Endothelial cell (in vitro differentiated cells): ENCODE data around the gene RCBTB1. TPM values are rescaled to one million over a fixed set of nuclear protein-coding genes. Genes with fewer than 3 reads are reported as not detected.

Experiments used
- DNase-seq: peaks from one replicate; pipeline ENCODE4 v3.0.0; 2021; ENCODE audit warnings: low spot score
- H3K27ac Mint-ChIP-seq: one replicate; pipeline ENCODE4 v1.8.0; 2021; ENCODE audit warnings: mixed read lengths, inconsistent platforms; ENCODE audit not compliant: unreplicated experiment
- H3K27me3 Mint-ChIP-seq: one replicate; pipeline ENCODE4 v1.8.0; 2021; ENCODE audit warnings: mild to moderate bottlenecking, moderate library complexity, mixed read lengths, inconsistent platforms; ENCODE audit not compliant: unreplicated experiment
- H3K36me3 Mint-ChIP-seq: one replicate; pipeline ENCODE4 v1.8.0; 2021; ENCODE audit warnings: mild to moderate bottlenecking, low read depth, mixed read lengths, inconsistent platforms; ENCODE audit not compliant: unreplicated experiment
- H3K4me1 Mint-ChIP-seq: one replicate; pipeline ENCODE4 v1.8.0; 2021; ENCODE audit warnings: mild to moderate bottlenecking, mixed read lengths, inconsistent platforms; ENCODE audit not compliant: unreplicated experiment
- H3K4me3 Mint-ChIP-seq: one replicate; pipeline ENCODE4 v1.8.0; 2021; ENCODE audit warnings: mild to moderate bottlenecking, mixed read lengths, inconsistent platforms; ENCODE audit not compliant: unreplicated experiment
- H3K9me3 Mint-ChIP-seq: one replicate; pipeline ENCODE4 v1.8.0; 2021; ENCODE audit warnings: mixed read lengths, inconsistent platforms; ENCODE audit not compliant: unreplicated experiment
- total RNA-seq: library from RNA; stranded (reverse); fragmentation: NEBNext Ultra II Directional; extraction: Animal tissue kit (Norgen Biotek cat#: 25700); gene quantifications from one replicate; pipeline ENCODE4 v1.2.1, GENCODE V29; 2021; ENCODE audit not compliant: unreplicated experiment
- TF ChIP-seq, protein P1 (sequence below): fragments of 200-600 bp; sonication (generic); IDR thresholded peaks from one replicate; pipeline ENCODE4 v1.5.0; 2021; ENCODE audit warnings: antibody characterized with exemption; ENCODE audit not compliant: unreplicated experiment

The RCBTB1 gene
- total RNA-seq, 1 donor from 2014 or later: 41.2 TPM

DNA sequence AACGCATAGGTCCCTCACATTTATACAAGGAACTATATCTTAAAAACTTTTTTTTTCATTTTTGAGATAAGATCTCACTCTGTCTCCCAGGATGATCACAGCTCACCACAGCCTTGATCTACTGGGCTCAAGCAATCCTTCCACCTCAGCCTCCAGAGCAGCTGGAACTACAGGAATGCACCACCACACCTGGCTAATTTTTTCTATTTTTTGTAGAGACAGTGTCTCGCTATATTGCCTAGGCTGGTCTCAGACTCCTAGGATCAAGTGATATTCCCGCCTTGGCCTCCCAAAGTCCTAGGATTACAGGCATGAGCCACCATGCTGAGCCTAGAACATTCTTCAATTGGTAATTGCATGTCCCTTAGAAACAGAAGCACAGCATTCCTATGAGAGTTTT, 41.7 kb downstream of the RCBTB1 start:
- no peak for DNase-seq
- Mint-ChIP-seq H3K4me1 (peaks cover 19% of the 10 kb centered on the region), H3K4me3 (no peak overlapping the region), H3K27ac (no peak overlapping the region), H3K27me3 (no peaks in the 10 kb centered on the region), H3K36me3 (peaks cover 23% of the 10 kb centered on the region), H3K9me3 (no peaks in the 10 kb centered on the region)
- TF ChIP-seq, protein P1, sequence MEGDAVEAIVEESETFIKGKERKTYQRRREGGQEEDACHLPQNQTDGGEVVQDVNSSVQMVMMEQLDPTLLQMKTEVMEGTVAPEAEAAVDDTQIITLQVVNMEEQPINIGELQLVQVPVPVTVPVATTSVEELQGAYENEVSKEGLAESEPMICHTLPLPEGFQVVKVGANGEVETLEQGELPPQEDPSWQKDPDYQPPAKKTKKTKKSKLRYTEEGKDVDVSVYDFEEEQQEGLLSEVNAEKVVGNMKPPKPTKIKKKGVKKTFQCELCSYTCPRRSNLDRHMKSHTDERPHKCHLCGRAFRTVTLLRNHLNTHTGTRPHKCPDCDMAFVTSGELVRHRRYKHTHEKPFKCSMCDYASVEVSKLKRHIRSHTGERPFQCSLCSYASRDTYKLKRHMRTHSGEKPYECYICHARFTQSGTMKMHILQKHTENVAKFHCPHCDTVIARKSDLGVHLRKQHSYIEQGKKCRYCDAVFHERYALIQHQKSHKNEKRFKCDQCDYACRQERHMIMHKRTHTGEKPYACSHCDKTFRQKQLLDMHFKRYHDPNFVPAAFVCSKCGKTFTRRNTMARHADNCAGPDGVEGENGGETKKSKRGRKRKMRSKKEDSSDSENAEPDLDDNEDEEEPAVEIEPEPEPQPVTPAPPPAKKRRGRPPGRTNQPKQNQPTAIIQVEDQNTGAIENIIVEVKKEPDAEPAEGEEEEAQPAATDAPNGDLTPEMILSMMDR: no peak

DNA sequence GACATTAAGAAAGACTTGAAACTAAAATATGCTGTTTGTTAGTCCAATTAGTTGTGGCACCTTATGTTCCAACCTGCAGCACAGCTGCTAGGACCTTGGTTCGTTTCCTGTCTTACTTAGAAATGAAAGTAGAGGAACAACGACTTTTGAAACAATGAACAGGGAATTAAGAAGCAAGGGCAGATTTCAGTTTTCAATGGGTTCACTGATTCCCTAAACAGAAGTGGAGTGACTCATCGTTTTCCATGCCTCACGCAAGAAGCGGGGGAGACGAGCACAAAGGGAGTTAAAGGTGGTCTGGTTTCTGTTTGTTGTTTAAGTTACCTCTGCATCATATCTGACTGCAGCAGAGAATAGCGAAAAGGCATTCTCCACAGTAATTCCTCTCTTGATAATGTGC, 44.8 kb downstream of the RCBTB1 start:
- peak overlapping the region; percentile 15 for H3K27ac Mint-ChIP-seq

DNA sequence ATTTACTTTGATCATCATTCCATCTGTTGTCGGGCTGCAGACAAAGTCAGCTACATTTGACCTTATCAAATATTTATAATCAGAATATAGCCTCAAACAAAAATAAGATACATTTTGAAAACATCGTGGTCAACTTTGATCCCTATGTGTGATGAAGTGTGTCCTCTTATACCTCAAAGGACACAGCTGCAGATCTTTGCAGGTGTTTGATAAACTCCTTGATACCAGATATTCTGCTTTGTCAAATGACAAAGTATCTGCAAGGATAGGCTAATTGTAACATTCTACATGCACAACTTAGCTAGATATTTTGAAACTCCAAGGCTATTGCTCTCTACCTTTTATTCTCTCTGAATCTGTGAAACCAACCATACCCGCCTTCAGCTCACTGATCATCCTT, 45.6 kb downstream of the RCBTB1 start:
- peaks cover 1% of the 10 kb centered on the region for H3K27me3 Mint-ChIP-seq
- H3K4me3 Mint-ChIP-seq: no peak overlapping the region
- TF ChIP-seq, protein P1: no peak
- peaks cover 21% of the 10 kb centered on the region for H3K36me3 Mint-ChIP-seq
- DNase-seq: no peak
- no peak overlapping the region for H3K27ac Mint-ChIP-seq
- no peaks in the 10 kb centered on the region for H3K9me3 Mint-ChIP-seq
- H3K4me1 Mint-ChIP-seq: peaks cover 19% of the 10 kb centered on the region

More for the DNA sequence above, 44.8 kb downstream of the RCBTB1 start:
- TF ChIP-seq, protein P1: no peak
- no peak overlapping the region for H3K4me3 Mint-ChIP-seq
- peaks cover 19% of the 10 kb centered on the region for H3K4me1 Mint-ChIP-seq
- no peaks in the 10 kb centered on the region for H3K9me3 Mint-ChIP-seq
- peaks cover 17% of the 10 kb centered on the region for H3K36me3 Mint-ChIP-seq
- no peak for DNase-seq
- peaks cover 1% of the 10 kb centered on the region for H3K27me3 Mint-ChIP-seq

DNA sequence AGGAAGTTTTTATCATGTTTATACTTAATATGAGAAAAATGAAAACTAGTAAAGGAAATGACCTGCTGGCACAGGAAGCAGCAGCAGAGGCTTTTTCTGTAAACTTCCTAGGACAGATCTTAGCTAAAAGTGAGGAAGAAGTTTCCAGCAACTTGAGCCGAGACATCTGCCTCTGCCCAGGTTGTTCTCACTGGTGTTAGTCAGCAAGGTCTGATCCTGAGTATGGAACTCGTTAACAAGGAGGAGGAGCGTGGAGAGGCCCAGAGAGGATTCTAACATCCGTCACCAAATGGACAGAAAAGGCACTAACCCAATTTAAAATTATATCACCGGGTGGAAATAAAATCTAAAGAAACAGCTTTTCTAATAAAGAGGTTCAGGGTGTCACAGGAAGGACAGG, 46.0 kb downstream of the RCBTB1 start:
- Mint-ChIP-seq H3K4me1 (peaks cover 19% of the 10 kb centered on the region), H3K4me3 (no peak overlapping the region), H3K9me3 (no peaks in the 10 kb centered on the region), H3K27me3 (peaks cover 1% of the 10 kb centered on the region), H3K27ac (peak overlapping the region; percentile 75), H3K36me3 (peaks cover 23% of the 10 kb centered on the region)
- TF ChIP-seq, protein P1: no peak
- DNase-seq: no peak

DNA sequence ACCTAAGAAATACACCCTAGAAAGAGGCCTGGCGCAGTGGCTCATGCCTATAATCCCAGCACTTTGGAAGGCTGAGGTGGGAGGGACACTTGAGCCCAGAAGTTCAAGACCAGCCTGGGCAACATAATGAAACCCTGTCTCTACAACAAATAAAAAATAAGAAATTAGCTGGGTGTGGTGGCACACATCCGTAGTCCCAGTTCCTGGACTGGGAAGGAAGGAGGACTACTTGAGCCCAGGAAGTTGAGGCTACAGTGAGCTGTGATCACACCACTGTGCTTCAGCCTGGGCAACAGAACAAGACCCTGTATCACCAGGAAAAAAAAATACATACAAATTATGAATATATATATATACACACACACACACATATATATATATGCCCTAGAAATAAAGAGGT, 47.0 kb downstream of the RCBTB1 start:
- Mint-ChIP-seq H3K4me1 (peaks cover 19% of the 10 kb centered on the region), H3K27me3 (peaks cover 1% of the 10 kb centered on the region), H3K9me3 (no peaks in the 10 kb centered on the region), H3K4me3 (no peak overlapping the region), H3K27ac (no peak overlapping the region), H3K36me3 (peaks cover 27% of the 10 kb centered on the region)
- TF ChIP-seq, protein P1: no peak
- no peak for DNase-seq
